IPS DF 6.9 (cell line): ENCODE data around the gene LMOD2.
"Not testable (repeated sequence)": the region's sequence is repeated elsewhere in the genome, so short reads cannot be mapped to it uniquely, and the experiment has no call there.

ENCODE experiments used
- DNase-seq: peaks from one replicate; pipeline ENCODE4 v3.0.0-alpha.2; 2013; ENCODE audit warnings: low read depth, low spot score
- H3K27ac ChIP-seq: one replicate; pipeline ENCODE4 v1.5.1; 2013; ENCODE audit warnings: low read length, control low read depth
- H3K27me3 ChIP-seq: 2 replicates; pipeline ENCODE4 v1.6.1; 2013; ENCODE audit warnings: mild to moderate bottlenecking, low read length; ENCODE audit not compliant: control insufficient read depth, insufficient read depth
- H3K36me3 ChIP-seq: 2 replicates; pipeline ENCODE4 v1.6.1; 2013; ENCODE audit warnings: low read length; ENCODE audit not compliant: control insufficient read depth, insufficient read depth
- H3K4me1 ChIP-seq: 2 replicates; pipeline ENCODE4 v1.6.1; 2013; ENCODE audit warnings: low read length; ENCODE audit not compliant: control insufficient read depth, insufficient read depth
- H3K4me3 ChIP-seq: 2 replicates; pipeline ENCODE4 v1.5.1; 2013; ENCODE audit warnings: mild to moderate bottlenecking, low read length
- H3K9me3 ChIP-seq: 2 replicates; pipeline ENCODE4 v1.6.1; 2013; ENCODE audit warnings: low read length, inconsistent platforms; ENCODE audit not compliant: control insufficient read depth, insufficient read depth
- WGBS: extraction: QIAGEN DNeasy Blood & Tissue Kit; methylation state at CpG from one replicate; pipeline ENCODE4 v1.1.7; 2013; ENCODE audit warnings: mixed read lengths, missing lambda C conversion rate; ENCODE audit not compliant: insufficient read length, insufficient coverage; 5-methylcytosine and 5-hydroxymethylcytosine counted together

Gene LMOD2

DNA sequence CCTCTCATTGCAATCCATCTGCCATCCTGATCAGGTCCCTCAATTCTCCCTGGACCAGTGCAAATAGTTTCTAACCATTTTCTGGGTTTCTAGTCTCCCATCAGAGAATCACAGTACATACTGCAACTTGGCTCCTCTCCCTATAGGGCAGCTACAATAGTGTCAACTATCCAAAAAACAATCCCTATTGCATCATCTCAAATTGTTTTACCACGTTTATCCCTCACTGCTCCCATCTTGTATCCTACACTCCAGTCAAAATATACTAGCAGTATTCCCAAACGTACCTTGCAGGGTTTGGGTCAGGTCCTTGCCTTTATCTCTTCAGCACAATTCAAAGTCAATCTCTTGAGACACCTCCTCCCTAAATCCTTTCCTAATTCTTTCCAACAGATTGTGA is 30.4 kb upstream of the LMOD2 start:
- no peak for DNase-seq
- Histone ChIP-seq H3K27ac (no peak overlapping the region), H3K9me3 (no peaks in the 10 kb centered on the region), H3K4me3 (no peak overlapping the region), H3K36me3 (no peaks in the 10 kb centered on the region), H3K4me1 (no peaks in the 10 kb centered on the region), H3K27me3 (no peaks in the 10 kb centered on the region)
- WGBS: no CpG with 5 or more reads among the region's 2 CpGs

DNA sequence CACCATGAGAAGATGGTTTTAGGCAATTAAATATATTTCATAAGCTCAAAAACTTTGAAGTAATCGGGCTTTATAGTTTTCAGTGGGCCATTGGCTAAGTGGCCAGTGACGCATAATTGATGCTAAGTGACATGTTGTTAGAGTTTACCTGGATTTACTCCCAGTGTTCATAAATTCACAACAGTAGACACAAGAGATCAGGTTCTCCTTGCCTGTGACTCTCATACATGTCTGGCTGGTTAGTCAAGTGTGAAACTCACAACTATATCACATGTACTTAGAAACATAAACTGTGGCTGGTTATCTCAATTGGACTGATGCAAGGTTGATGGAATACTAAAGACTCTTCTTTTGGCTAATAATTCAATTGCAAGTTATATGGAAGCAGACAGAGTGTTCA is 27.8 kb upstream of the LMOD2 start:
- no peak overlapping the region for H3K4me3 ChIP-seq
- H3K4me1 ChIP-seq: no peaks in the 10 kb centered on the region
- no peaks in the 10 kb centered on the region for H3K9me3 ChIP-seq
- H3K27ac ChIP-seq: no peak overlapping the region
- no peak for DNase-seq
- H3K36me3 ChIP-seq: no peaks in the 10 kb centered on the region
- no CpG with 5 or more reads among the region's 2 CpGs for WGBS
- no peaks in the 10 kb centered on the region for H3K27me3 ChIP-seq

DNA sequence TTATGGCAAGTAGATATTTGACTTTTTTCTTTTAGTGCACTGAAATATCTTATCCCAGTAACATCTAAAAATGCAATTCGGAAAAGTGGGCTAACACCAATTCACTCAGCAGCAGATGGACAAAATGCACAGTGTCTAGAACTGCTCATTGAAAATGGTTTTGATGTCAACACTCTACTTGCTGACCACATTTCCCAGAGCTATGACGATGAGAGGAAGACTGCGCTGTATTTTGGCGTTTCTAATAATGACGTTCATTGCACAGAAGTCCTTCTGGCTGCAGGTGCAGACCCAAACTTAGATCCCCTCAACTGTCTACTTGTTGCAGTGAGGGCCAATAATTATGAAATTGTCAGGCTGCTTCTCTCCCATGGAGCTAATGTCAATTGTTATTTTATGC is 26.8 kb upstream of the LMOD2 start:
- no CpG with 5 or more reads among the region's 5 CpGs for WGBS
- no peaks in the 10 kb centered on the region for H3K27me3 ChIP-seq

DNA sequence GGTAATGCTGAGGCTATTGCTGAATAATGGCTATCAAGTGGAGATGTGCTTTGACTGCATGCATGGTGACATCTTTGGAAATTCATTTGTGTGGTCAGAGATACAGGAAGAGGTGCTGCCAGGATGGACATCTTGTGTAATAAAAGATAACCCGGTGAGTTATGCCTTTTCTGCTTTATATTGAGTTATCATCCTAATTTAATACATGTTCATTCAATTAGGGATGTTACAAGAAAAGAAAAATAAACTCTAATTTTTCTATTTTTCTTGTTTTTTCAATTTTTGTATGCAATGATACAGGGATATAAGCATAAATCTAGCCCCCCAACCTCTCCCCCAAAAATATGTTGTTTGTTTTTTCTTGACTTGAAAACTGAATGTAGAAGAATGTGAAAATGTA is 26.4 kb upstream of the LMOD2 start:
- H3K36me3 ChIP-seq: no peaks in the 10 kb centered on the region
- no peak overlapping the region for H3K27ac ChIP-seq
- no CpG with 5 or more reads among the region's 1 CpG for WGBS
- H3K4me3 ChIP-seq: no peak overlapping the region
- H3K4me1 ChIP-seq: no peaks in the 10 kb centered on the region
- no peaks in the 10 kb centered on the region for H3K9me3 ChIP-seq
- H3K27me3 ChIP-seq: no peaks in the 10 kb centered on the region
- DNase-seq: no peak

More for the DNA sequence above, 26.8 kb upstream of the LMOD2 start:
- Histone ChIP-seq H3K36me3 (no peaks in the 10 kb centered on the region), H3K9me3 (no peaks in the 10 kb centered on the region), H3K27ac (no peak overlapping the region), H3K4me1 (no peaks in the 10 kb centered on the region), H3K4me3 (no peak overlapping the region)
- no peak for DNase-seq

DNA sequence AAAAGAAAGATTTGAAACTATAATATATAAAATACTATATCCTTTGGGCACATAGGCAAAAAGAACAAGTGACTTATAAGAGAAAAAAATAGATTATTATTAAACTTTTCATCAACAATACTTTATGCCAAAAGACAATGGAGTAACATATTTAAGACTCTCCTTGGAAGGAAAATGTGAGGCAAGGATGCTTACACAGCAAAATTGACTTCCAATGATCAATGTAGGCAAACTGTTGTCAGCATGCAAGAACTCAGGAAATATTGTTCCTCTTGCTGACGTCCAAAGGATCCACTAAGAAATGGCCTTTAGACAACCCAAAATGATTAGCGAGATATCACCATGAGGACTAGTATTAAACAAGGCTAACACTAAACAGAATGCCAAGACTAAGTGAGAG is 22.9 kb upstream of the LMOD2 start:
- Histone ChIP-seq H3K36me3 (no peaks in the 10 kb centered on the region), H3K27me3 (no peaks in the 10 kb centered on the region), H3K4me3 (no peak overlapping the region), H3K4me1 (no peaks in the 10 kb centered on the region), H3K27ac (no peak overlapping the region), H3K9me3 (no peaks in the 10 kb centered on the region)
- DNase-seq: no peak
- no CpG with 5 or more reads among the region's 2 CpGs for WGBS

DNA sequence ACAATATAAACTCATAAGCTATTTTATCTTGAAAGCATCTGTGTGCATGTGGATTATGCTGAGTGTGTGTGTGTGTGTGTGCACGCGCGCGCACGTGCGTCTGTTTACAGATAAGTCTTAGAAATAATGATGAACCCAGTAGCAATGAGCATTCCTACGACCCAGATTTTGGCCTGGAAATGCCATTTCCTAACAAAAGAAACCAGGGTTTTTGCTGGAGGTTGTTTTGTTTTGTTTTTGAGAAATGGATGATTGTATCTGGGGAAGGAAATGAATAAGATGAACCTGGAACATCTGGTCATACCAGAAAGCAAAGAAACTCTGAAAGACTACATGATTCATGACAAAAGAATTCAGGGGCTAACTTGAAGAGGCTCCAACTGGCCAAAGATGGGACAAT is 22.1 kb upstream of the LMOD2 start:
- no peak for DNase-seq
- H3K36me3 ChIP-seq: no peaks in the 10 kb centered on the region

DNA sequence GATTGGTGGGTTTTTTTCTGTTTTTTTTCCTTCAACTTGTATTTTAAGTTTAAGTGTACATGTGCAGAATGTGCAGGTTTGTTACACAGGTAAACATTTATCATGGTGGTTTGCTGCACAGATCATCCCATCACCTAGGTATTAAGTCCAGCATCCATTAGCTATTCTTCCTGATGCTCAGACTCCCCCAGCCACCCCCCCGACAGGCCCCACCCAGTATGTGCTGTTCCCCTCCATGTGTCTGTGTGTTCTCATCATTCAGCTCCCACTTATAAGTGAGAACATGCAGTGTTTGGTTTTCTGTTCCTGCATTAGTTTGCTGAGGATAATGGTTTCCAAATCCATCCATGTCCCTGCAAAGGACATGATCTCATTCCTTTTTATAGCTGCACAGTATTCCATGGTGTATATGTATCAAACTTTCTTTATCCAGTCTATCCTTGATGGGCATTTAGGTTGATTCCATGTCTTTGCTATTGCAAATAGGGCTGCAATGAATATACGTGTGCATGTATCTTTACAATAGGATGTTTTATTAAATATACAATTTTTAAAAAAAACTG is 21.6 kb upstream of the LMOD2 start:
- no CpG with 5 or more reads among the region's 2 CpGs for WGBS
- H3K4me1 ChIP-seq, H3K27ac ChIP-seq, H3K36me3 ChIP-seq, H3K27me3 ChIP-seq, H3K4me3 ChIP-seq, H3K9me3 ChIP-seq, DNase-seq: not testable (repeated sequence)

More for the DNA sequence above, 22.1 kb upstream of the LMOD2 start:
- no peak overlapping the region for H3K27ac ChIP-seq
- no peaks in the 10 kb centered on the region for H3K4me1 ChIP-seq
- H3K4me3 ChIP-seq: no peak overlapping the region
- no peaks in the 10 kb centered on the region for H3K9me3 ChIP-seq
- WGBS: no CpG with 5 or more reads among the region's 7 CpGs
- H3K27me3 ChIP-seq: no peaks in the 10 kb centered on the region

DNA sequence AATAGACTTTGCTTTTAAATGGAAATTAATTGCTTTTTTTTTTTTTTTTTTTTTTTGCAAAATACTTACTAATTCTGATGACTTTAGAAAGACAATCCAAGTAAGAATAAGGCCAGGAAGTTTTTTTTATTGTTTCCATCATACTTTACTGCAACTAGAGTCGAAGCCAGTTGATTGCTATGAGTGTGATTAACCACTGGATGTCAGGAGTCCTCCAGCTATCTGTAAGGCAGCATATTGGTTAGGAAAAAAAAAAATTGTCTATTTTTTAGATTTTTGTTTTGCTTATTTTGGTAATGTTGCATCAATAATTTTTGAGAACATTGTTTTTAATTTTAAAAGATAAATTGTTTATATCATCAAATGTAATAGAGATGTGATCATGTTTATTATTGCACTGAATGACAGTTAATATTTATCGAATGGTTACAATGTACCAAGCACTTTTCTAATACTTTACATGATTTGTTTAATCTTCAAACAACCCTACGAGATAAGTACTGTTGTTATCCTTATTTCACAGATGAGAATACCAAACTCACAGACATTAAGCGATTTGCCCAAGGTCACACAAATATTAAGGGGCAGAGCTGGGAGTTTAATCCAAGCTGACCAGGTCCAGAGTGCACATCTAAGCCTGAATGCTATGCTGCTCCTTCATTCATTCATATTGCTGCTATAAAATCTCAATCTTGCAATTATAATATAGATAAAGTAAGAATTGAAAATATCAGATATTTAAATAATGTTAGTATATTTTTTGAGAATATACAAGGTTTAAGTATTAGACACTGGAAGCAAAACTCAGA is 19.9 kb upstream of the LMOD2 start:
- H3K4me3 ChIP-seq: no peak overlapping the region
- H3K27me3 ChIP-seq: no peaks in the 10 kb centered on the region
- H3K9me3 ChIP-seq: no peaks in the 10 kb centered on the region
- no CpG with 5 or more reads among the region's 4 CpGs for WGBS
- no peak overlapping the region for H3K27ac ChIP-seq
- H3K4me1 ChIP-seq: no peaks in the 10 kb centered on the region
- DNase-seq: no peak
- no peaks in the 10 kb centered on the region; the same call in 1 of the 2 replicates for H3K36me3 ChIP-seq

DNA sequence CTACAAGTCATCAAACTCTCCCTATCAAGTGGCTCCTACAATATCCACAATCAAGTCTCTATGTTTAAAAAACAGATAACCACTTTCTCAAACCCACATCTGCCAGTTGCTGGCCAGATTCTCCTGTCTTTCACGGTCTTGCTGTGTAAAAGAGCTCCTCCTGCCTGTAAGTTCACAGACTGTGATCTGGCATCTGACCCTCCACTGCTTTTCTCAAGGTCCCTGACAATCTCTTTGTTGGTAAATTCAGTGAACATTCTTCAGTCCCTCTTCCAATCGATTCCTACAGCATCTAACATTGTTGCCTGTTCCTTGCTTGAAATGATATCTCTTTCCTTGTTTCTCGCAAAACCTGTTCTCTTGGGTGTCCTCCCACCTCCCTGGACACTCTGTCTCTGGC is 18.5 kb upstream of the LMOD2 start:
- Histone ChIP-seq H3K4me1 (no peaks in the 10 kb centered on the region), H3K27ac (no peak overlapping the region), H3K36me3 (no peaks in the 10 kb centered on the region; the same call in 1 of the 2 replicates), H3K9me3 (no peaks in the 10 kb centered on the region), H3K27me3 (no peaks in the 10 kb centered on the region), H3K4me3 (no peak overlapping the region)
- DNase-seq: no peak
- no CpG with 5 or more reads among the region's 3 CpGs for WGBS

DNA sequence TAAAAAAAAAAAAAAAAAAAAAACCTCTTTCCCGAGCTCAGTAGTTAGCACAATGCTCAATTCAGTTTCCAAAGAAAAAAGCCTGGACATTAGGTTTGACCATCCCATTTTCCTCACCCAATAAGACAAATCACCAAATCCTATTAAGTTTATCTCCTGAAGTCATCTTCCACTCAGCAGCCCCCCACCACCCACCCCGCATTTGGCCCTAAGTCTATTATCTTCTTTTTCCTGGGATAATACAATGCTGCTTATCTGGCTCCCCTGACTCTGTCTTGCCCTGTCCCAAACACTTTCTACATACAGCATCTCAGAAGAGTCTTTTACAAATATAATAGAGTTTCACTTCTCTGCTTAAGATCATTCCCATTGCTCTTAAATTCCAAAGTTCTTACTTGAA is 17.8 kb upstream of the LMOD2 start:
- Histone ChIP-seq H3K27ac (no peak overlapping the region), H3K27me3 (no peaks in the 10 kb centered on the region), H3K36me3 (no peaks in the 10 kb centered on the region; the same call in 1 of the 2 replicates), H3K4me3 (no peak overlapping the region), H3K4me1 (no peaks in the 10 kb centered on the region), H3K9me3 (no peaks in the 10 kb centered on the region)
- no CpG with 5 or more reads among the region's 2 CpGs for WGBS
- DNase-seq: no peak

DNA sequence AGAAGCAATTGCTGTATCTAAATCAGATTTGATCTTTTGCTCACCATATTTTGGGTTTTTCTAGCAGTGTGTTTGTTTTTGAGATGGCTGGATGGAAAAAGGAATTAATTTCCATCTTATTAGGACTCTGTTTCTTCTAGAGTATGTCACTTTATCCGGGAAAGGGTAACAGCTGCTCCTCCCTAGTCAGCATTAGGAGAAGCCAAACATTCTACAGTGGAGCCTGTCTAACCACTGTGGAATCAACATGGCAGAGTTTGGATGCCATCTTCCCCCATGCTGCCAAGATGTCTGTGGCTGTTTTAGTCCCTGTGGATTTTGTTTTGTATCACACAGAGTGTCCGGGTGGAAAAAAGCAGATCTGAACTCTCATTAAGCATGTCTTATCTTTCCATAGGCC is 16.0 kb upstream of the LMOD2 start:
- Histone ChIP-seq H3K27ac (no peak overlapping the region), H3K36me3 (no peaks in the 10 kb centered on the region; the same call in 1 of the 2 replicates), H3K4me1 (no peaks in the 10 kb centered on the region; the same call in 1 of the 2 replicates), H3K27me3 (no peaks in the 10 kb centered on the region), H3K9me3 (no peaks in the 10 kb centered on the region), H3K4me3 (no peak overlapping the region)
- WGBS: no CpG with 5 or more reads among the region's 2 CpGs
- no peak for DNase-seq
